Measurements from ENCODE around the gene CD99.
A peak's percentile ranks its signal among the peaks of the same experiment; 100 is the strongest.
"Not testable (repeated sequence)": the region's sequence is repeated elsewhere in the genome, so short reads cannot be mapped to it uniquely, and the experiment has no call there.

CD99 gene

GRCh38 chrX:2700405-2701320 lies 9.6 kb downstream of the CD99 start:
- DNase-seq (ENCODE audit: low read depth): no peak

GRCh38 chrX:2701600-2701999 lies 10.5 kb downstream of the CD99 start:
- no peak for DNase-seq (ENCODE audit: low read depth)

- DNase-seq (ENCODE audit: low read depth): no peak
Observed at GRCh38 chrX:2703991-2704369, 12.9 kb downstream of the CD99 start.

- DNase-seq (ENCODE audit: low read depth): no peak
Observed at GRCh38 chrX:2705046-2705832, 14.1 kb downstream of the CD99 start.

DNA sequence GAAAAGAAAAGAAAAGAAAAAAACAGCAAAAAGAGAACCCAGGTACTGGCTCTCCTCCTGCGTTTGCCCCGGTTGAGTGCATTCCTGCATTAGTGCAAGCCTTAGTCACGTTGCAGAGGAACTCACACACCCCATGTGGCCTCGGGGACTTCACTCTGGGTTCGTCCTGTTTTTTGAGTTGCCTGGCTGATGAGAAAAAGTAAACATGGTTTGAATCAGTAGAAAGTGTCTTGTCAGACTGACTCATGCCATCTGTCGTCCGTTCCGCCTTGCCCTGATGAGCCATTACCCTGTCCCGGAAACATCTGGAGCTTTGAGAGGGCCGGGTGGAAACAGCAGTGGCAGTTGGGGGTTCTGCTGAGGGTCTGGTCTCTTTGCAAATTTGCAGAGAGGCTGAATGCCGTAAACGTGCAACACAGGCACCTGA lies 16.3 kb downstream of the CD99 start:
- peak; percentile 75 for DNase-seq (ENCODE audit: low read depth)

GRCh38 chrX:2708021-2708420 lies 16.9 kb downstream of the CD99 start:
- no peak for DNase-seq (ENCODE audit: low read depth)

GRCh38 chrX:2708592-2709188 lies 17.6 kb downstream of the CD99 start:
- DNase-seq (ENCODE audit: low read depth): no peak

DNA sequence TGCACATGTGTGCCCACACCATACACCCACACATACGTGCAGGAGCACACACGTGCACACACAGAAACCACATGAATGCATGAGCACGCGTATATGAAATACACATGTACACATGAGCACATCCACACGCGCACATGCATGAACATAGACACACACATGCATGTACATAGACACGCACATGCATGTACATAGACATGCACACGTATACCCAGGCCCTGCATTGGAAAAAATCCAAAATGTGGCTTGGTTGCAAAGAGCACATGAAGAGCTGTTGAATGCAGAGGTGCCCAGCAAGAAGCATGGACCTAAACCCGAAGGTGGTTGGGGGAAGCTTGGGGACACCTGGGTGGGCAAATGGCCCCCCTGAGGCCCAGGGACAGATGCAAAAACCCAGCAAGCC lies 18.5 kb downstream of the CD99 start:
- no peak for DNase-seq (ENCODE audit: low read depth)

DNA sequence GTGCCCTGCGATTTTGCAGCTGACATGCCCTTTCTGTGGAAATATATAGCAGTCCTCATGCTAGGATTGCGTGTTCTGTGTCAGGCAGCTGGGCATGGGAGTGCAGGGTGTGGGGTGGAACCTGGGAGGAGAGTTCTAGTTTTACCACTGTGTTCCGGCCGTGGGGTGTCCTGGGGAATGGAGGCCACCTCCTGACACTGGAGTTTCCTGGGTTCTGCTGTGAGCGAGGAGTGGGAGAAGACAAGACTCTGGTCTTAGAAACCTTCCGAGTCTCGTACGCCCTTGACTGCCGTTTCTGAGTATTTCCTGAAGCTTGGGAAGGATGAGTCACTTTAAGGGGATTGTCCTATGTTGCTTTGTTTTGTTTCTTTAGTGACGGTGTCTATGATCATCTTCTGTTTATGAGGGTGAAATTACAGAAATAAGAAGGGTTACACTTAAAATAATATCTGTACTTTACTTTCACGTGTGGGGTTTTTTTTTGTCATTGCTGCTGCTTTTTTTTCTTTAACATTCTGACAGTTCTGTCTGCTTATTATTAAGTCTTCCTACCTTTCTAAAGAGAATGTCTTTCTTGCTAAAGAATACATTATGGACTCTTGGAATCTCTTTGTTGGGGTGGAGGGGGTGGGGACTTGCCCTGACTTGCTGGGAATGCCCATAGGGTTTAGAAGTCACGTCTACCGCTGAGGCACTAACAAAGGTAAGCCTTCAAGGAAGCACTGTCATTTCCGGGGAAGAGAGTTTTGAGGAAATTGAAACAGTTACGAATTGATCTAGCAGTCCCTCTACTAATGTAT lies 19.1 kb downstream of the CD99 start:
- peak; percentile 77 for DNase-seq (ENCODE audit: low read depth)

DNA sequence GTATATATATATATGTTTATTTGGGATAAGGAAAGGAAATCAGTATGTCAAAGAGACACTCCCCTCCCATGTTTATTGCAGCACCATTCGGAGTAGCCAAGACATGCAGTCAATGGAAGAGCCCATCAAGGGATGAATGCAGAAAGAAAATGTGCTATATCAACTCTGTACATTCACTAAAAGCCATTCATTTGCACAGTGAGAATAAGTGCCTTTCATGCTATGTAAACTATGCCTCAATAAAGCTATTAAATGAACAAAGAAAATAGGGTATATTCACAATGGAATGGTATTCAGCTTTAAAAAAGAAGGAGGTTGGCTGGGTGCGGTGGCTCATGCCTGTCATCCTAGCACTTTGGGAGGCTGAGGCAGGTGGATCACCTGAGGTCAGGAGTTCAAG lies 20.3 kb downstream of the CD99 start:
- no peak for DNase-seq (ENCODE audit: low read depth)

DNA sequence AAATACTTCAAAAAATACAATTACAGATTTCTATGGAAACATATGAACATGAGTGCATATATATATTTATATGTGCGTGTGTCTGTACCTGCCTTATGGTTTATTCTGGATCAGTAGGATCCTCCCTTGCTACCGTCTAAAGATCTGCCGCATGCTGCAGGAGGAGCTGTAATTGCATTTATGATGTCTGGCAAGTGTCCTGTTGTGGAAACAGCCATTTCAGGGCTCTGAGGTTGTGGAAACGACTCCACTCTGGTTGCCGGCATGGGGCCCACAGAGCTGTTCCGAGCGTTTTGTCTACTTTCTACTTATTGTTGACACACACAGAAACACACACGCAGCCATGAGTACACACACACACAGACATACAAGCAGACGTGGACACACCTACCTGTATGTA lies 21.3 kb downstream of the CD99 start:
- no peak for DNase-seq (ENCODE audit: low read depth)

DNA sequence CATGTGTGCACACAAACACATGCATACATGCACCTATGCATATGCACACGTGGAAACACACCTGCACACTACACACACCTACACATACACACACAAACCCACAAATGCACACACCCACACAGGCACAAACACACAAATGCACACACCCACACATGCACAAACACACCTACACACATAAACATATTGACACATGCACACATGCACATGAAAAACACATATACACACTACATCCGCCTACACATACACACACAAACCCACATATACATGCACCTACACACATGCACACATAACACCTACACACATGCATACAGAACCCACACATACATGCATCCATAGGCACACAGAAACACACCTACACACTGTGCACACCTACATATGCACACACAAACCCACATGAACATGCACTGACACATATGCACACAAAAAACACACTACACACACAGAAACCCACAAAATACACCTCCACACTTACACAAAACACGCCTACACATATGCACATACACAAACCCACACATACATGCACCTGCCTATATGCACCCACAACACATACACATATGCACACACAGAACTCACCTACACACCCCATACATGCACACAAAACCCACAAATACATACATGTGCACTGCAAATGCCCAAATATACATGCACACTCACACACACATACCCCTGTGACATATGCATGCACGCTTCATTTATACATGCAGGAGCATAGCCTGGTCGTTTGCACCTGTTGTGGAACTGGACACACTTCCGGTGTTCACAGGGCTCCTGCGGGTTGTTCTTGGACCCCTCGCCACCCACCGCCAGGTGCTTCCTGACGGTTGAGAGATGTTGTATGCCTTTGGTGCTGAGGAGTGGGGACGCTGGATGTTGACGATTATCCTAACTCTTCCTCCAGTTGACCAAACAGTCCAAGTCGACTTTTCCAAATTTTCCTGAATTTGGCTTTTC lies 22.1 kb downstream of the CD99 start:
- DNase-seq (ENCODE audit: low read depth): no peak

GRCh38 chrX:2714551-2714950 lies 23.5 kb downstream of the CD99 start:
- no peak for DNase-seq (ENCODE audit: low read depth)

DNA sequence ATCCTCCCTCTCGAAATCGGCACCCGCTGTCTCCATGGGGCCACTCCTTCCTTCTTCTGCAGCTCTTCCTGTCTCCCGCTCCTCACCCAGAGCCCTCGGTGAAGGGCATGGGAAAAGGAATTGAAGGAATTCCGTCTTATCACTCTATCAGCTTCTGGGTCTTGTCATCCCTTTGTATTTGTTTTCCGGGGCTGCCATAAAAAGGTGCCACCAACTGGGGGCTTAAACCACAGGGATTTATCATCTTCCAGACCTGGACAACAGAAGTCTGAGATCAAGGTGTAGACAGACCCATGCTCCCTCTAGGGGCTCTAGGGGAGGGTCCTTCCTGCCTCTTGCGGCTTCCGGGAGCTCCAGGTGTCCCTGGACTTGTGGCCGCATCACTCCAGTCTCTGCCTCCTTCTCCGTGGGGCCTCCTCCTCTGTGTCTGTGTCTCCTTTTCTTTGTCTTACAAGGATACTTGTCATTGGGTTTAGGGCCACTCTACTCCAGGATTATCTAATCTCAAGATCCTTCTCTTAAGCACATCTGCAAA lies 24.0 kb downstream of the CD99 start:
- no peak for DNase-seq (ENCODE audit: low read depth)

GRCh38 chrX:2717312-2717711 lies 26.2 kb downstream of the CD99 start:
- no peak for DNase-seq (ENCODE audit: low read depth)

- no peak for DNase-seq (ENCODE audit: low read depth)
Observed at GRCh38 chrX:2718821-2719220, 27.7 kb downstream of the CD99 start.

- no peak for DNase-seq (ENCODE audit: low read depth)
Observed at GRCh38 chrX:2719774-2720447, 28.8 kb downstream of the CD99 start.

- no peak for DNase-seq (ENCODE audit: low read depth)
Observed at GRCh38 chrX:2723286-2723879, 32.3 kb downstream of the CD99 start.

- DNase-seq (ENCODE audit: low read depth): not testable (repeated sequence)
Observed at GRCh38 chrX:2727264-2727663, 36.2 kb downstream of the CD99 start.

DNA sequence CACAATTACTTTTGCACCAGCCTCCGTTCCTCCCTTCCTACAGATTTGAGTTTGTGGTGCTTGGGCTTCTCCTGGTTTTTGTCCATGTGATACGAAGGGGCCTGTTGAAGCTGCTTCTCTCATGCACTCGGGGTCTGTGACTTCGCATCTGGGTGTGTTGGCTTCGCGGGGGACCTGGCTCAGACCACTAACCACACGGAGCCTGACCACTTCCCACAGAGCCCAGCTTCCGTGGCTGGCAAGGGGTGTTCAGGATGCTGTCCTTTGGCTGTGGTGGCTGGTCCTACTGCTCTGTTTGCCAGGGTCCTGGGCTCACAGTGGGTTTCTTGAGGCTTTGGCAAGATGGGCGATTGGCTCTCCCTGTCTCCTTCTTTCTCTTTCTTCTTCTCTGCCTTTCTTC lies 41.0 kb downstream of the CD99 start:
- no peak for DNase-seq (ENCODE audit: low read depth)

Measured in fibroblast of the conjunctiva (primary cell).